OCI-LY7 (cell line): ENCODE measurements around the gene GPT2.

Experiments used
- CTCF ChIP-seq: fragments of 200-600 bp; sonication (generic); conservative IDR thresholded peaks from 2 replicates; pipeline ENCODE4 v1.5.1; 2014; ENCODE audit warnings: mild to moderate bottlenecking, antibody characterized with exemption, low read length, moderate library complexity, mixed read lengths
- EZH2phosphoT487 ChIP-seq: fragments of 200-600 bp; sonication (generic); IDR thresholded peaks from 2 replicates; pipeline ENCODE4 v1.6.1; 2018; ENCODE audit warnings: low read depth, borderline replicate concordance, mild to moderate bottlenecking, mixed run types, antibody characterized with exemption, low read length, moderate library complexity, mixed read lengths

DNA sequence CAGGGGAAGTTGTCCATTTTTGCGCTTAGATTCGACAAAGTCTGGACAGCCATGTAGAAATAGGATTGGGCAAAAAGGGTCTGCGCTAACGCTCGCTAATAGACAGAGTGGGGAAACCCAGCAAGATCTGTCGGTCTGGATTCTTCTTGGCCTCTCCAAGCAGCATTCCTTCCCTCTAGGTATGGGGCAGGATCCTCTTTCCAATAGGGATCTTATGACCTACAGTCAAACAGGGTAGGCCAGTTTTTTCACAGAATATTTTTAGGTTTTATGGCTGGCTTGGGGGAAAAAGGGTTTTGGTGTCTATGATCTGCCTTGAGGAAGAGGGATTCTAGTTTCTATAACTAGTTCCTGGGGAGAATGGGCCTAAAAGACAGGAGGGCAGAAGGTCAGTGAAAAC lies 26.0 kb upstream of the GPT2 start:
- TF ChIP-seq CTCF: no peak
- no peak for TF ChIP-seq EZH2phosphoT487
